ENCODE data around the gene COG3. TPM values are rescaled to one million over a fixed set of nuclear protein-coding genes. Genes with fewer than 3 reads are reported as not detected.

The COG3 gene
- total RNA-seq, 4 donors from 2014 or later = 27.1 to 36.0 (median 31.0) TPM

DNA sequence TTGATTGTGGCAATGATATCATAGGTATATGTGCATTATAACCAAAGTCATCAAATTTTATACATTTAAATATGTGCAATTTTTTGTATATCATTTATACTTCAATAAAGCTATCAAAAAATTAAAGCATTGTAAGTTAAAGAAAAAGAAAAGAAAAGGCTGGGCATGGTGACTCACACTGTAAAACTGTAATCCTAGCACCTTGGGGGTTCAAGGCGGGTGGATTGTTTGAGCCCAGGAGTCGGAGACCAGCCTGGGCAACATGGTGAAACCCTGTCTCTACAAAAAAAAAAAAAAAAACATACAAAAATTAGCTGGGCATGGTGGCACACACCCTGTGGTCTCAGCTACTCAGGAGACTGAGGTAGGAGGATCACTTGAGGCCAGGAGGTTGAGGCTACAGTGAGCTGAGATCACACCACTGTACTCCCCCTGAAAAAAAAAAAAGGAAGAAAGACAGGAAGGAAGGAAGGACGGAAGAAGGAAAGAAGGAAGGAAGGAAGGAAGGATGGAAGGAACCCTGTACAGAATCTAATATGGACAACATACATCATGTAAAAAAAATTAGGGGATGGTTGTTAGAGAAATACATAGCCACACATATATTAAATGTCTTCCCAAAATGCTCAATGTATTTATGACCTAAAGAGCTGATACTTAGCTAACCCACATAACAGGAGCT, 24.8 kb upstream of the COG3 start:
- no peaks in the 10 kb centered on the region for H3K36me3 ChIP-seq
- TF ChIP-seq POLR2A (IDR thresholded peaks at IDR 0.05) (no peak), CTCF (IDR thresholded peaks at IDR 0.05) (no peak), EP300 (IDR thresholded peaks at IDR 0.05) (no peak)
- 79 to 86% methylated on average over 3 of the region's 3 CpGs for WGBS, 2 donors
- no peak for DNase-seq (ENCODE audit: low spot score in 2 of 2)
- H3K27me3 ChIP-seq = no peaks in the 10 kb centered on the region
- H3K4me3 ChIP-seq = no peak overlapping the region
- H3K9me3 ChIP-seq = no peaks in the 10 kb centered on the region
- H3K4me1 ChIP-seq = peaks cover 0 to 21% (median 4%) of the 10 kb centered on the region in 4 donors
- peak overlapping the region in 1 of 4 donors; percentile 39 for H3K27ac ChIP-seq

DNA sequence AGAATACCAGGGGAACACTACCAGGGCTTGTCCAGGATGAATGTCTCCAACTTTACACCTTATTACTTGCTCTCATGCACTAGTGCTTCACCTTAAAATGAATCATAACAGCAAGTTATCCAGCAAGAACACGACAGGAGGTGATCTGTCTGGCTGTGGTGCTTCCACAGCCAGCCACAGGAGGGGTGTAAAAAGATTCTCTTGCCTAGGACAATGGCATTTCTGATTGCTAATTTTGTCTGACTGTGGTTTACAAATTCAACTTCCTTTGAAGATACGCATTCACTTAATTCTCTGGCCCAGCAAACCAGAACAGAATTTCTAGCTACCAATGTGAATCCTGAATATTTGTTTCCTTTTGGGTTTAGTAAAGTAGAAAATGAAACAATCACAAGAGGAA, 23.1 kb upstream of the COG3 start:
- no peak overlapping the region for H3K27ac ChIP-seq
- H3K4me3 ChIP-seq = no peak overlapping the region
- WGBS, 2 donors = 30 to 42% methylated on average over 2 of the region's 2 CpGs
- no peak for TF ChIP-seq POLR2A (IDR thresholded peaks at IDR 0.05)
- TF ChIP-seq EP300 (IDR thresholded peaks at IDR 0.05) = no peak
- no peak for TF ChIP-seq CTCF (IDR thresholded peaks at IDR 0.05)
- no peaks in the 10 kb centered on the region for H3K36me3 ChIP-seq
- H3K27me3 ChIP-seq = no peaks in the 10 kb centered on the region
- no peaks in the 10 kb centered on the region for H3K9me3 ChIP-seq
- H3K4me1 ChIP-seq = peaks cover 0 to 21% (median 4%) of the 10 kb centered on the region in 4 donors
- no peak for DNase-seq (ENCODE audit: low spot score in 2 of 2)

DNA sequence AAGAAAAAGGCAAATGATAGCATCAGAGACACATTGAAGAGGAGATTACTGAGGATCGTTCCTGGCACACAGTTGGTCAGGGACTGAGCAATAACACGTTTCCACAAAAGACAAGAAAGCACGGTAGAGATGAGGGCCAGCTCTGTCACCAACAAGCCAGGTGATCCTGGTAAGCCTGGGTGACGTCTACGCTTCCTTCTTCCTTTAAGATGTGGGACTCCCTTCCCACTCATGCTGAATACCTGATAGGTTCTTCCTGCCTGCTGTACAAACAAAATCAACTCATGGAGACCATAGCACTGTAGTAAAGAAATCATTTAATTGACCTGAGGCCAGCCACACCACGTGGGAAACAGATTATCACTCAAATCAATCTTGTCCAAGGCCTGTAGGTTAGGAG, 19.7 kb upstream of the COG3 start:
- no peaks in the 10 kb centered on the region for H3K9me3 ChIP-seq
- 81 to 83% methylated on average over 6 of the region's 6 CpGs for WGBS, 2 donors
- H3K27me3 ChIP-seq = no peaks in the 10 kb centered on the region
- peaks cover 0 to 19% (median 3%) of the 10 kb centered on the region in 4 donors for H3K4me1 ChIP-seq
- no peak for DNase-seq (ENCODE audit: low spot score in 2 of 2)
- no peak overlapping the region for H3K27ac ChIP-seq
- H3K4me3 ChIP-seq = no peak overlapping the region
- TF ChIP-seq EP300 (IDR thresholded peaks at IDR 0.05) (no peak), POLR2A (IDR thresholded peaks at IDR 0.05) (no peak), CTCF (IDR thresholded peaks at IDR 0.05) (no peak)
- no peaks in the 10 kb centered on the region for H3K36me3 ChIP-seq

- Histone ChIP-seq H3K9me3 (no peaks in the 10 kb centered on the region), H3K27ac (no peak overlapping the region), H3K4me3 (no peak overlapping the region), H3K36me3 (no peaks in the 10 kb centered on the region), H3K27me3 (no peaks in the 10 kb centered on the region), H3K4me1 (peaks cover 0 to 9% (median 0%) of the 10 kb centered on the region in 4 donors)
- no peak for DNase-seq (ENCODE audit: low spot score in 2 of 2)
- WGBS, 2 donors = 72 to 78% methylated on average over 7 of the region's 7 CpGs
- TF ChIP-seq POLR2A (IDR thresholded peaks at IDR 0.05) = no peak
- no peak for TF ChIP-seq CTCF (IDR thresholded peaks at IDR 0.05)
- no peak for TF ChIP-seq EP300 (IDR thresholded peaks at IDR 0.05)
Observed at GRCh38 chr13:45446181-45446580, 18.6 kb upstream of the COG3 start.

GRCh38 chr13:45447050-45447661, 17.6 kb upstream of the COG3 start:
- DNase-seq (ENCODE audit: low spot score in 2 of 2) = no peak
- H3K4me3 ChIP-seq = no peak overlapping the region
- no peaks in the 10 kb centered on the region for H3K36me3 ChIP-seq
- H3K27me3 ChIP-seq = no peaks in the 10 kb centered on the region
- H3K27ac ChIP-seq = no peak overlapping the region
- H3K9me3 ChIP-seq = no peaks in the 10 kb centered on the region
- 46 to 53% methylated on average over 9 of the region's 9 CpGs for WGBS, 2 donors
- TF ChIP-seq CTCF (IDR thresholded peaks at IDR 0.05) = no peak
- TF ChIP-seq POLR2A (IDR thresholded peaks at IDR 0.05) = no peak
- TF ChIP-seq EP300 (IDR thresholded peaks at IDR 0.05) = no peak
- H3K4me1 ChIP-seq = no peaks in the 10 kb centered on the region
